OCI-LY7 (cell line): ENCODE results near the gene CREB3. TPM values are rescaled to one million over a fixed set of nuclear protein-coding genes. Genes with fewer than 3 reads are reported as not detected.

ENCODE experiments used
- BruUV-seq: library from RNA; stranded (reverse); fragments of 400-500 nt; replicated peaks from 2 replicates; lab custom pipeline; 2021; lab: Mats Ljungman, UMichigan
- CTCF ChIA-PET: fragments of 300-600 bp; sonication (Branson Sonifier 250); formaldehyde crosslinking; loops from one replicate; lab custom pipeline; 2022; ENCODE audit warnings: antibody characterized with exemption; ENCODE audit not compliant: unreplicated experiment; lab: Charles Lee
- POLR2A ChIA-PET: fragments of 300-600 bp; sonication (Branson Sonifier 250); formaldehyde crosslinking; loops from one replicate; lab custom pipeline; 2022; ENCODE audit warnings: antibody characterized with exemption; lab: Charles Lee
- DNase-seq: peaks from one replicate; pipeline ENCODE4 v3.0.0-alpha.2; 2015; ENCODE audit warnings: low spot score
- H2AFZ ChIP-seq: fragments of 200-600 bp; sonication (generic), shearing (Covaris generic); 2 replicates; pipeline ENCODE4 v1.6.1; 2014; ENCODE audit warnings: mild to moderate bottlenecking, antibody characterized with exemption, low read length, moderate library complexity
- H3K27ac ChIP-seq: fragments of 200-600 bp; sonication (generic); 2 replicates; pipeline ENCODE4 v1.5.1; 2014; ENCODE audit warnings: mixed run types, low read depth, mild to moderate bottlenecking, moderate library complexity, low read length, inconsistent platforms; ENCODE audit not compliant: poor library complexity, severe bottlenecking
- H3K36me3 ChIP-seq: fragments of 200-600 bp; sonication (generic); 2 replicates; pipeline ENCODE4 v1.6.1; 2014; ENCODE audit warnings: mild to moderate bottlenecking, antibody characterized with exemption, low read length, moderate library complexity, mixed read lengths; ENCODE audit not compliant: insufficient read depth
- H3K4me1 ChIP-seq: fragments of 200-600 bp; sonication (generic); 2 replicates; pipeline ENCODE4 v1.5.1; 2014; ENCODE audit warnings: mild to moderate bottlenecking, low read length; ENCODE audit not compliant: insufficient read depth, poor library complexity, severe bottlenecking
- H3K4me2 ChIP-seq: fragments of 200-600 bp; sonication (generic); 2 replicates; pipeline ENCODE4 v1.6.1; 2014; ENCODE audit warnings: mild to moderate bottlenecking, low read length
- H3K4me3 ChIP-seq: fragments of 200-600 bp; sonication (generic); 2 replicates; pipeline ENCODE4 v1.5.1; 2014; ENCODE audit warnings: mild to moderate bottlenecking, low read depth, low read length; ENCODE audit not compliant: poor library complexity, severe bottlenecking
- H3K79me2 ChIP-seq: fragments of 200-600 bp; sonication (generic); 2 replicates; pipeline ENCODE4 v1.6.1; 2016; ENCODE audit warnings: low read depth, mild to moderate bottlenecking, low read length, moderate library complexity, mixed read lengths; ENCODE audit not compliant: insufficient read depth
- H3K9me2 ChIP-seq: fragments of 200-600 bp; sonication (generic); 2 replicates; pipeline ENCODE4 v1.6.1; 2016; ENCODE audit warnings: mild to moderate bottlenecking, low read length, mixed read lengths; ENCODE audit not compliant: insufficient read depth
- H3K9me3 ChIP-seq: fragments of 200-600 bp; sonication (generic); 2 replicates; pipeline ENCODE4 v1.6.1; 2014; ENCODE audit warnings: mild to moderate bottlenecking, mixed run types, low read length, mixed read lengths
- H4K20me1 ChIP-seq: fragments of 200-600 bp; sonication (generic); 2 replicates; pipeline ENCODE4 v1.6.1; 2014; ENCODE audit warnings: mild to moderate bottlenecking, antibody characterized with exemption, low read length, moderate library complexity, mixed read lengths; ENCODE audit not compliant: insufficient read depth
- CTCF ChIP-seq: fragments of 200-600 bp; sonication (generic); conservative IDR thresholded peaks from 2 replicates; pipeline ENCODE4 v1.5.1; 2014; ENCODE audit warnings: mild to moderate bottlenecking, antibody characterized with exemption, low read length, moderate library complexity, mixed read lengths
- EZH2phosphoT487 ChIP-seq: fragments of 200-600 bp; sonication (generic); IDR thresholded peaks from 2 replicates; pipeline ENCODE4 v1.6.1; 2018; ENCODE audit warnings: low read depth, borderline replicate concordance, mild to moderate bottlenecking, mixed run types, antibody characterized with exemption, low read length, moderate library complexity, mixed read lengths
- intact Hi-C: fragments of 100-400 bp; cut with micrococcal nuclease; formaldehyde crosslinking; loops from one replicate; pipeline ENCODE4 v1.10.0; 2022; ENCODE audit not compliant: unreplicated experiment
- total RNA-seq, 2 experiments: library from RNA; depleted of rRNA in 1 of 2; stranded (reverse); fragments of >200 nt in 1 of 2; shearing (Covaris generic) in 1 of 2; gene quantifications; 2 replicates each; pipeline ENCODE4 v1.2.3, GENCODE V29; 2014 to 2022

CREB3 gene
- total RNA-seq, 2 experiments from 2014 or later: 18.2 to 23.0 TPM

GRCh38 chr9:35684921-35685320 lies 47.5 kb upstream of the CREB3 start:
- CTCF ChIA-PET: interaction anchor here (0.9 kb wide), 1 partner anchor 11 kb away, joined by 4 read pairs; no protein-coding TSS in a partner anchor
- H3K79me2 ChIP-seq: no peaks in the 10 kb centered on the region
- H3K9me2 ChIP-seq: no peaks in the 10 kb centered on the region
- no peak overlapping the region for H3K4me3 ChIP-seq
- TF ChIP-seq CTCF (no peak), EZH2phosphoT487 (no peak)
- H3K4me2 ChIP-seq: no peak overlapping the region
- no peaks in the 10 kb centered on the region for H3K9me3 ChIP-seq
- no peaks in the 10 kb centered on the region for H3K36me3 ChIP-seq
- no peak overlapping the region for H3K27ac ChIP-seq
- H2AFZ ChIP-seq: no peak overlapping the region
- no TSS peak for BruUV-seq
- H4K20me1 ChIP-seq: no peaks in the 10 kb centered on the region
- DNase-seq: no peak
- peaks cover 60% of the 10 kb centered on the region for H3K4me1 ChIP-seq
- POLR2A ChIA-PET: interaction anchor here (0.7 to 2.0 kb wide), 3 partner anchors 26 to 46 kb away, joined by 3 to 7 read pairs (median 4); partner anchors contain the start of genes CCDC107 and RMRP
- intact Hi-C loops: no loop called here

- Histone ChIP-seq H2AFZ (no peak overlapping the region), H4K20me1 (no peaks in the 10 kb centered on the region), H3K79me2 (no peaks in the 10 kb centered on the region), H3K4me3 (no peak overlapping the region), H3K9me3 (no peaks in the 10 kb centered on the region), H3K4me2 (no peak overlapping the region), H3K9me2 (no peaks in the 10 kb centered on the region), H3K27ac (no peak overlapping the region), H3K4me1 (peaks cover 60% of the 10 kb centered on the region), H3K36me3 (no peaks in the 10 kb centered on the region)
- TF ChIP-seq CTCF (no peak), EZH2phosphoT487 (no peak)
- intact Hi-C loops: no loop called here
- DNase-seq: no peak
- POLR2A ChIA-PET: interaction anchor here (0.7 to 2.0 kb wide), 5 partner anchors 27 to 73 kb away, joined by 3 to 7 read pairs (median 4); partner anchors contain the start of genes CCDC107 and RMRP
- CTCF ChIA-PET: no interaction called here
- no TSS peak for BruUV-seq
Measured at GRCh38 chr9:35685506-35685905, 47.0 kb upstream of the CREB3 start.
